Measurements from ENCODE around the gene TMEM191B.
"Not testable (repeated sequence)": the region's sequence is repeated elsewhere in the genome, so short reads cannot be mapped to it uniquely, and the experiment has no call there.

Gene TMEM191B

DNA sequence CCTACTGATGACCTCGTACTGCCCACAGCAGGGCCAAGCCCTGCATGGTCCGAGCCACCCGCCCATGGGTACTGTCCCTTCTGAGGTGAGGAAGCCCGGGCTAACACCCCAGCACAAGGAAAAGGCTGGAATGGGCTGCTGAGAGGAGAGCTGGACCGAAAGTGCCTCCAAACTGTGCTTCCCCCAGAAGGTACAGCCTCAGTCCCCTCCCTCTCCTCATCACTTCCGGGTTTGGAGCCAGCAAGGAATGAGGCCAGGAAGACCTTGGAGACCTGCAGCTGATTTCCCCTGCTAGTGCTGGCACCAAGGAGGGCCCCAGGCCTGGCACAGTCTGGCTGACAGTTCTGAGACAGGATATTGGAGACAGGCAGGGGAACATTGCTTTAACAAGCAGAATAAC is 31.3 kb downstream of the TMEM191B start:
- DNase-seq = not testable (repeated sequence)

DNA sequence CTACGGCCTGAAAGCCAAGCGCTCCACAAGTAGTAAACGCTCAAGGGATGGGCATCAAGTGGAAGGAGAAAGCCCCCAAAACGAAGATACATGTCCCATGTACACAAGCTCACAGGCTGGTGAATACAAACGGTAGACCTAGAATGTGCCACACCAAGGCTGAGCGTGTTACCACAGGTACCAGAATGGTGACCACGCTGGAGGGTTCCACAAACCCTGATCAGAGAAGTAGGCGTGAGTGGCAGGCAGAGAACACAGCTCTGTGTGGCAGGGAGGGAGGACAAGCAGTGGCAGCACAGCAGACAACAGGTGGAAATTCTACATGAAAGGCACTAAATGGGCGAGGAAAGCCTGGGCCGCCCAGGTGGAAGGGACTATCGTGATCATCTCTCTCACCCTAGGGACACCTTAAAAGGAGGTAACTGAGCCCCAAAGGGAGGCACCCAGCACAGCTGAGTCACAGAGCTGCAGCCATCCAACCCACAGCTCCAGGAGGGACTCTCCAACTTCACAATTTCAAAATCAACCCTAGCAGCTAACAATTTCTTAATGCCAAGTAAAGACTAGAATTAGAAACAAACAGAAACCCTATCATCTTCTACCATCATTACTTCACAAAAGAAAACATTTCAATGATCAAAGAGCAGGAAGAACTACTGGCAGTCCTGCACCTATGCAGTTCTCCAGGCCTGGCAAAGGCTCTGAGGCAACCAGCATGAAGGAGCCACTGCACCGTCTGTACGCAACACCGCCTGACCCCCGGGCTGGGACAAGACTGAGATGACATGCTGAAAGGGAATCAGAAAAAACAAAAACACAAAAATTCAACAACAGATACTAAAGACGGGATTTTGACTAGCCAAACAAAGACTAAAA is 32.7 kb downstream of the TMEM191B start:
- not testable (repeated sequence) for DNase-seq

DNA sequence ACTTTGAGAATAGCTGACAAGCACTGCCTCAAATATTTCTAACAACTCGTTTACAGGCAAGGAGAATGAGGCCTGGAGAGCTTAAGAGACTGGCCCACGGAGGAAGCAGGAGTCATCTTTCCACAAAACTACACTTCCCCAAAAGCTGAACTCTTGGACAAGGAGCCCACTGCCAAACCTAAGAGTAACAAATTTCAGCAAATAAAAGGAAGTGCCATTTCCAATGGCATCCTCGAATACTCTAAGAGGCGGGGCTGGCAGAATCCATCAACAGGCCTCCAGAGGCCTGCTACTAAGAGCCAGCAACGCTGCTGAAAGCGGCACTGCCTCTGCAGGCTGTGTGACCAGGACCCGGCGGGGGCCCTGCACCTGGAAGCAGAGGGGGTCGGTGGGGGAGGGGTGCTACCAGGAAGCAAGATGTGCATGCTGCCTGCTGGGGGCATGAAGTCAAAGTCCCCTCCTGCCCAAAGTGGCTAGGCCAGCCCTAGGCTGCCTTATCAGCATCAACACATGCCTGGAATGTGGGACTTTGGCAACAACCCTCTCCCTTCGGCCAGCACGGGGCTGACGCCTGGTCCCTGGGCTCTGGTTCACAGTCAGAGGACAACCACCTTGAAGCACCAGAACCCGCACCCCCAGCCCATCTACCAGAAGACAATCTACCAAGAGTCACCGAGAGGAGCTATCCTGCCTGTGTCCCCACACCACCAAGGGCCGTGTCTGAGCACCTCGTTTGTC is 43.1 kb downstream of the TMEM191B start:
- not testable (repeated sequence) for DNase-seq

DNA sequence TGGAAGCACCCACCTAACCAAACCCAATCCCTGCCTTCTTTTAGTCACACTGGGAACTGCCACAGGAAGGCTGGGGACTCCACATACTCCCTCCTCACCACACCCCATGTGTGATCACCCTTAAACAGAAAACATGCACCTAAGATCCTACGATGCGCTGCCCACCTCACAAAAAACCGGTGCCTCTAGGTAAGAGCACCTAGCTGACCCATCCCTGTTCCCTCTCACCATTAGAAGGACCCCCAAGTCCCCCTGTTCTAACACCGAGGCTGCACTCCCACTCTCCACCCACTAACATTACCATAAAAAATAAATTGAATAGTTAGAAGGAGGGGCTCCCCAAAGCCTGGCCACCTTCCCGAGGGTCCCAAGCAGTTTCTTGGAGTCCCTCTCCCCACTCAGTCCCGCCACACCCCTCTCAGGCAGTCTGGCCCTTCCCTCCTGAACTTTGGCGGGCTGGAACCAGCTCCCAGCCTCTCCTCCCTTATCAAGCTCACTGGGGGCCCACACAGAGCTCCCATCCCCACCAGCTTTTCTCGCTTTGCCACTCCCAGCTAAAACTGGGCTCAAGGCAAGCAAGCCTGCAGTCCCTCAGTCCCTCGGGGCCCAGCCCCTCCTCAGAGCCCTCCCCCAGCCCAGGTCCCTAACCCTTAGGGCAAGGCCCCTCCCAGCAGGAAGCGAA is 46.0 kb downstream of the TMEM191B start:
- not testable (repeated sequence) for DNase-seq

DNA sequence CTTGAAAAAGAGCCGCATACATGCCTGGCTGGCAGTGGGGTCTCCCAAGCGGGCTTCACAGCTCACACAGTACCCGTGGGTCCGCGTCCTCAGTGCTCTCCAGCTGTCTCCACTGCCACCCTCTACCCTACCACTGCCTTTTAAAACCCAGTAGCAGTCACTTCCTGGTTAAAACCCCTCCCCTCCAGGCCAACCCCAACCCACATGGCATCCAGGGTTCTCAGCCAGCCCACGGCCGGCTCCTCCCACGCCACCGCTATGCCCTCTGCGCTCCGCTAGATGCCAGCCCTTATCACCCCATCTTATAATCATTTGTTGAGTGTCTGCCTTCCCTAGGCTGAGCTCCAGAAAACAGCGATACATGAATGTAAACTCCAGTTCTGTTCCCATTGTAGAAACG is 47.0 kb downstream of the TMEM191B start:
- not testable (repeated sequence) for DNase-seq

DNA sequence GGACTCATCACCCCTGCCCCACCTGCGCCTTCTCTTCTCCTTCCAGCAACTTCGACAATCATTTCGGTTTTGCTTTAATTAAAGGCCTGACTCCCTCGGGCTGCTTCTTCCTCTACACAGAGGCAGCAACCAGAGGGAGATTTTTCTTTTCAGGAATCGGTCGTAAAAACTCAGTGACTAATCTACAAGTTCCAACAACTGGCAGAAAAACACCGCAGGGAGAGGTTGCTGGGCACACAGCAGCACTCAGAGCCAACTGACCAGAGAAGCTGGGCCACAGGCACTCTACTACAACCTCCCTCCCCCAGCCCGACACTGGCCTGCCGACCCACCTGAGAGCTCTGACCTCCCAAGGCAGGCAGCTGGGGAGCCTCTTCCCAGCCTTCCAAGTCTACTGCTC is 48.1 kb downstream of the TMEM191B start:
- DNase-seq = not testable (repeated sequence)

DNA sequence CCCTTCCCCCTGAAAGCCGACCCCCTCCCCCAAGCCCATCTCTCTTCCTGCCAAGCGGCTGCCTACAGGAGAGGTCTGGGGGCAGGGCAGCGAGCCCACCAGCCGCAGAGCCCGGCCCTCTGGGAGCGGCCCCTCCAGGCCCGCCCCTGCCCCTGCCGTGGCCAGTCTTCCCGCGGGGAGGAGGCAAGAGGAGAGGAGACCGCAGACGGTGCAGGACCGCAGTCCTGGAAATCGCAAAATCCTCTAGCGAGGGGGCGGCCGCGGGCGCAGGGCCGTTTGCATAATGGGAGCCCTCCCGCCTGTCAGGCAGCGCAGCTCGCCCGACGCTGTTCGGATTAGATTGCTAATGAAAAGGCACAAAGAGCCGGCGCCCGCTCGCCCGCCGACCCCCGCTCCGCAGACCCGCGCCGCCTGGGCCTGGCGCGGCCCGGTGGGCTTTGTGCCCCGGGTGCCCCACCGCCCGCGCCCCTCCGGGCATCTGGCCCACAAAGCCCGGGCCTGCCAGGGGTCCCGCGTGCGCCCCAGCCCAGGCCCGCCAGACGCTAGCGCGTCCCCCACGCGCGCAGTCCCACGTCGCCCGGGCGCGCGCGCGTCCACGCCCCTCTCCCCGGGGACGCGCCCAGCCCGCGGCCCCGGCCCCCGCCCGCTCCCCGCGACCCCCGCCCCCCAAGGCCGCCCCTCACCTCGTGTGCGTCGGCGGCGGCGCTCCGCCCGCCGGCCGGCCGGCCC is 49.7 kb downstream of the TMEM191B start:
- DNase-seq = not testable (repeated sequence)

DNA sequence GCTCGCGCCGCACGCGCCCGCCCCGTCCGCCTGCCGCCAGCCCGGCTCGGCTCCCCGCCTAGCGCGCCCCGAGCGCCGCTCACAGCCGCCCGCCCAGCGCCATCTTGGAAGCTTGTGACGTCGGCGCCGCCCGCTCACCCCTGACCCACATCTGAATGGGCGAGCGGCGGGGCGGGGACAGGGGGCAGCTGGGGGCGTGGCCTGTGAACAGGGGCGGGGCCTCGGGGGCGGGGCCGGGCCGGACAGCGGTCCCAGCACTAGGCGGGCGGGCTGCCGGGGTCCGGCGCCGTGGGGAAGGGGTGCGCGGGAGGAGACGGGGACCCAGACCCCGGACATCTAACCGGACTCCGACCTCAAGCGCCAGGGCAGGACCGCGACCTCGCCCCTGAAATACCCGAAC is 50.2 kb downstream of the TMEM191B start:
- DNase-seq = not testable (repeated sequence)

All from KG1 (cell line).